C4-2B (cell line): ENCODE data around the gene RALBP1.

Source experiments
- CTCF ChIP-seq: fragments of 450-650 bp; conservative IDR thresholded peaks from 2 replicates; pipeline ENCODE4 v1.5.1; 2017; ENCODE audit warnings: mild to moderate bottlenecking
- ZFX ChIP-seq: fragments of 450-650 bp; IDR thresholded peaks from 2 replicates; pipeline ENCODE4 v1.6.1; 2017

GRCh38 chr18:9428862-9429661, 46.3 kb upstream of the RALBP1 start:
- no peak for TF ChIP-seq CTCF
- TF ChIP-seq ZFX: no peak
